CD4-positive, alpha-beta T cell treated with Interleukin-4 for 4 hours (primary cell): ENCODE data around the gene SMIM1.

ENCODE experiments used
- DNase-seq: peaks from one replicate; pipeline ENCODE4 v3.0.0-alpha.2; 2020

Gene SMIM1

DNA sequence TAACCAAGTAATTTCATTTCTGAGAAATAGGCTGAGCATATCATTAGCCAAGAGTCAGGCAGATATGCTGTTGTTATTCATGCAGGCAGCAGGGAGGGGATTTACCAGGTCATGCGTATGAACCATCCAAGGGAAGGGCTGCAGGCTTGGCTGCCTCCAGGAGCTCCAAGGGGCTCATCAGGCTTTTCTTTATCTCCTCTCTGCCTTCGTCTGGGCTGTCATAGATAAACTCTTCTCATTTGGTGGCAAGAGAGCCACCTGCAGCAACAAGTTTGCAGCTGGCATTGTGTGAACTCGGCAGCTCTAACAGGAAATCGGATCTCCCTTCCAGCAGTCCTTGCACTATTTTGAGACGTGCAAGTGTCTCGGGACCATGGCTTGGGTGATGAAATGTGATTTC, 12.8 kb upstream of the SMIM1 start:
- DNase-seq = no peak

DNA sequence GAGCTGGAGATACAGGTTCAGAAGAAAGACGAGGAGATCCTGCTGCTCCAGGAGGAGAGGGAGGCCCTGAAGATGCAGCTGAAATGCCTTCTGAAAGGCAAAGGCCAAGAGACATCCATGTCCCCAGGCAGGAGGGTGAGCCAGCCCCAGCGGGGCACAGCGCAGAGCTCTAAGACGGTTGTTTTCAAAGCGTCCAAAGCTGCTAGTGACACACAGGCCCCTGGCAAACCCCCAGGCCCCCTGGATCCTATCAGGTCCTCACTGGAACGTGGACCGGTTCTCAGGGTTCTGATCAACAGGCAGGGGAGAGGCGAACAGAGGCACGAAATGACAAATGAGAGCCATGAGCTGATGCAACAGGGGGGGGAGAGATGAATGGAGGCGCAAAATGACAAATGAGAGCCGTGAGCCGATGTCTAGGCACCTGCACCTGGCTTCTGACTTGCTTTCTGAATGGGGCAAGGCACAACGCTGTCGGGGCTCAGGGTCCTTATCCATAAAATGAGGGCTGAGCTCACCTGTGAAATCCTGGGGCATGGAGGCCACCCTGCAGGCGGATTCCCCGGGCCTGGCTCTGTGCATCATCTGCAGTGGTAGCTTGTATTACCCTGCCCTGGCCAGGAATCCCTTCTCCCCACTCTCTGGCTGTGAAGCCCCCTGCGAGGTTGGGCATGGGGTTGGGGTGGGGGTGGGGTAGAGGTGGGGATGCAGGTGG, 11.1 kb upstream of the SMIM1 start:
- no peak for DNase-seq

DNA sequence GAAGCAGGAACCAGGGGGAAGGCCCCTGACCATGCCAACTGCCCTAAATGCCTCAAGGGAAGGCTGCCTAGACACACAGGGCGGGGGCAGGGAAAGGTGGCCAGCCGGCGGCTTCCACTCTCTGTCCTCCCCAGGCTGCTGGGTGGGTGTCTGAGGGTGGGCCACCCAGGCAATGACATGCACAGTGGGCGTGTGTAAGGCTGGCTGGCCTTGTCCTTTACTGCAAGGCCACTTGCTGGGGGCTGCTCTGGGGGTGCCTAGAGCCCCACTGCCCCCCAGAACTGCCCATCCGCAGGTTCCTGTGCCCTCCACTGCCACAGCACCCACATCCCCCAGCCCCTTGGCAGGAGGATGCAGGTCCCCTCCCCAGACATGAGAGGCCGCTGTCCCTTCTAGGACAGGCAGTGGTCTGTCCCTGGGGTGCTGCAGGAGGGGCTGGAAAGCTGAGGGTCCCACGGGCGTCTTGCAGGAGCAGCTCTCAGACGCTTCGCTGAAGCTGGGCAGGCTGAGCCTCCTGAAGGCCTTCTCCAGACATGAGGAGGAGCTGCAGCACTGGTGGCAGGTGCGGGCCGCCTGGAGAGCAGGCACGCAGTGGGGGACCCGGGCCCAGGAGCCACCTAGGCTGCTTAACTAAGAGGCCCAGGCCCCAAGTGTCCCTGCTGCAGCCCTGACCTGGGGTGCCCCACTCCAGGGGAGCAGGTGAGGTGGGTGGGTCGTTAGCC, 10.2 kb upstream of the SMIM1 start:
- no peak for DNase-seq

DNA sequence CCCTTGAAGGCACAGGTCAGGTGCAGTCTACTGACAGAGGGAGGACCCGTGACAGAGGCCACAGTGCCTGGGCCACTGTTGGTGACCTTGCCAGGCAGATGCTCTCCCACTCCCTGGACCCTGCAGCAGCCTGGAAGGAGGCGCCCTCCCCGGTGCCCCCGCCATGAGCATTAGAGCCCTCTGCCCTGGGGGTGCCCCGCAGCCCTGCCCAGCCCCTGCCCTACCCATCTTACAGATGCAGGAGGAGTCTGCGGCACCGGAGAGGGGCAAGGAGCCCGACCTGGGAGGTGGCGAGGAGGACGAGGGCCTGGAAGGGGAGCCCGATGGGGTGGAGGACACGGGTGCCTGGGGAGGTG, 9.7 kb upstream of the SMIM1 start:
- no peak for DNase-seq

DNA sequence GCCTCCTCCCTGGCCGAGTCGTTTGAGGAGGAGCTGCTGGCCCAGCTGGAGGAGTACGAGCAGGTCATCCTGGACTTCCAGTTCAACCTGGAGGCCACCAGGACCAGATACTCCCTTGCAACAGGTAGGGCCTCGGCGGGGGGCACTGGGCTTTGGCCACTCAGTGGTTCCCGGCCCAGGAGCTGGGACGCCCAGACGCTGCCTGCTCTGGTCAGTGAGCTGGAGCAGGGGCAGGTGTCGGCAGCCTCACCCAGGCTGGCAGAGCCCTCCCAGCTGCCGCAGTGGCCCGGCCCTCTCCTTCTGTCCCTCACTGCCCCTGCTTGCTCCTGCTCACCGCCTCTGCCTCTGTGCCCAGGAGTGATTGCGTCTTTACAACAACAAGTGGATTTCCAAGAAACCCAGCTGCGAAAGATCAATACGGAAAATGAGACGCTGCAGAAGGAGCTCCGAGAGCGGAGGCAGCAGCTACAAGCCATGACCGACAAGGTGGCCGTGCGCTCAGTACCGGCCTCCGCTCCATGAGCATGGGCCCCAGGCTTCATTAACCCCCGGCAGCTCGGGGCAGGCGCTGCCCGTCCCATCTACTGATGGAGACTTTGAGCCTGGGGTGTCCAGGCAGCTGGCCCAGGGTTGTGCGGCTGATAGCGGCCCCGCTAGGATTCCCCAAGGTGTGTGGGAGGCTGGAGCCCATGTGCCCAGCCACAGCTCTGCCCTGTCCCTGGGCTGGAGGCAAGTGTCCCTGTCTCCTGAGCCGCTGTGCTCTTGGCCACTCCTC, 9.0 kb upstream of the SMIM1 start:
- DNase-seq = no peak

DNA sequence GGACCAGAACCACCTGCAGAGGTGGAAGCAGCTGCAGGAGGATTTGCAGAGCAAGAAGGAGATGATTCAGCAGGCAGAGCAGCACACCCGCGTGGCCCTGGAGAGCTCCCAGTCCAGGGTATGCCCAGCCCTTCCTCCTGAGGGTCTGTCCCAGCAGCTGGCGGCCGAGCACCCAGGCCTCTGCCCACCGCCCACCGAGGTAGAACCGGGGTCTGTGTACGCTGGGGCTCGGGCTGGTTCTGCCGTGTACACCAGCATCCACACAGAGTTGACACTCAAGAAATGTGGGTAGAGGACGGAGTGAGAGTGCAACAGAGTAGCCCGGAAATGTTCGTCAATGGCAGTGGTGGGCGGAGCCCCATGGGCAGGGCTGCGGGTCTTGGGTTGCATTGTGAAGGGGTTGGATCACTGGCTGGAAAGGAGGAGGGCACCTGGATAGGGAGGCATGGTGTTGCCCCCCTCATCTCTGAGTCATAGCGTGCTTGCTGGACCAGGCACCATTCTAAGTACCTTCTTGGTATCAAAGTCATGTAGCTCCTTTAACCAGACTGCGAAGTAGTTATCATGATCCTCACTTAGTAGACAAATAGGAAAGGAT, 5.1 kb upstream of the SMIM1 start:
- no peak for DNase-seq

DNA sequence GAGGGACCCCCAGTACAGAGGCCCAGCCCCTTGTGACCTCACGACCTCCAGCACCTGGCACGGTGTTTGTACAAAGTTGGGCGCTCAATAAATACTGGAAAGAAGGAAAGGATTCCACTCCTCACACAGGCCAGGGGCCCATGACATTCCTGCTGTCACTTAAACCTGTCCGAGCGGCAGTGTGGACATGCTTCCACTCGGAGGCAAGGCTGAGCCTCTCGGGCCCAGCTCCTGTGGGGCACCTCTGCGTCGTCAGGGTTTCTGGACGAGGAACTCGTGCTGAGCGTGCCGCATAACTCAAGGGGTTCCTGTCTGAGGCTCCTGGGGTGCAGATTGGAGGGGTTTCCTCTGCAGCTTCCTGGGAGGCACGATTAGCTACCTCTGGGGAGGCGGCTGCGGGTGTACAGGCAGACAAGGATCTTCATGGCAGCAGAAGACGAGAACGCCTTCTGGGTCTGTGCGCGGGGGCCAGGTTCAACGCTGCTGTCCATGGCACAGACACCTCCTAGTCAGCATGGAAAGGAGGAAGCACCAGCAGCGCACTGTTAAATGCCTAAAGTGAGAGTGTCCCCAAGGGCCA, 3.6 kb upstream of the SMIM1 start:
- DNase-seq = no peak

DNA sequence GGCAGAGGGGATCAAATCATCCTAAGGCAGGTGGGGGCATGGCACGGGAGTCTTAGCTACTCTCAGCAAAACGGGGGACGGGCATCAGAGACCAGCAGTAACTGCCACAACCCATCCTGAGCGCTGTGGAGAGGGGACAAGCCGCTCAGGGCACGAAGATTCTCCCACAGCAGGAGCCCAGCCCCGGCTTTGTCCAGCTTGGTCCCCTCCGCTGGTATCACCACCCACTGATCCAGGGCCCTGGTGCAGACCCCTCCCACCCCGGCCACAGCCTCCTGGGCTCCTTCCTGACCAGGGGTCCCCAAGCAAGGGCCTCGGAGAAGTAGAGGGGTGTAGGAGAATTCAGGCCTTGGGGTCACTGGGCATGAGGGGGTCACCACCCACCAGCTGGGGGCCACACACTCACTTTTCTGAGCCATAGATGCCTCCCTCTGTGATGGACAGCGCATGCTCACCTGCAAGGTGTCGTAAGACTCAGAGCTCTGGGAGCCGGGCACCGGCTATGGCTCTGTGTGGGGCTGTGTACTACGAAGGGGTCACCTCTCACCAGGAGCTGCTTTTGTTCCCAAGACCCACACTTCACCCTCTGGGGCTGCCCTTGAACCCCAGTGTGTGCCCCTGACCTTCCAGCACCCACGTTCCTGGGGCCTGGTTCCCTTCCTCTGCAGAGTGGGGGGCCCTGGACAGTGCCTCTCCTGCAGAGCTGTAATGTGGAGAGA, 2.3 kb upstream of the SMIM1 start:
- DNase-seq = no peak

DNA sequence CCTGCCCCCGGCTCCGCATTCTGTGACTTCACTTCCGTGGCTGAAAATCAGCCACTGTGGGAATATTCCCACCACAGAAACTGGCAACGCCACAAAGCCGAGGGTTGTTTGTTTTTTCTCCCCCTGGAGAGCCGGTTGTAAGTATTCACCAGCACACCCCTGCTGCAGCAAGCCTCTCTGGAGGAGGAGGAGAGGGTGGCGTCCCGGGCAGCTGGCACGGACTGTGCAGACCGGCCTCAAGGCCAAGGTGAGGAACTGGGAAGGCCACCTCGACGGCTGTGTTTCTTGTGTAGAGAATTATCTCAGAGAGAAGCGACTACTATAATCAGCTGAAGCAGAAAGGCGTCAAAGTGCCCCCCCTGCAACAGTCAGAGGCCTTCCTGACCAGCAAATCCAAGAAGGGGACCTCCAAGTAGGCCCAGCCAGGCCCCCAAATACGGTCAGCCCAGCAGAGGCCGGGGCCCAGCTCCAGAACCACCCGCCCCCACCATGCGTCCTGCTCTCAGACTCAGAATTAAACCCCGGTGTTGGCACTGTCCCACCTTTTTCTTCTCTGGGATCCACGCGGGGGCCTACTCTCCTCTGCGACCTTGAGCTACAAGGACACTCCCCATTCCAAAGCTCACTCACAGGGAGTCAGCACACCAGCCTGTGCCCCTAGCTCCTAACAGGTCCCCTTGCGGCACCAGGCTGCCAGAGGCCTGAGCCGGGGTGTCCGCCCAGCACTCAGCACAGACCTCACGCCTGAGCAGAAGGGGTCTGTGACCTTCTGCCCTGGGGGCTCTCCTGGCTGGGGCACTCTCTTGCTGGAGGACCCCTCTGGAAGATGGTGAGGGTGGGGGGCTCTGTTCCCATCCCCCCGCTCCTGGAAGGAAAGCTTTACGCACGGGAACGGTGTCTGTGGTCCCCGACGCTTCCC, 1.2 kb upstream of the SMIM1 start:
- no peak for DNase-seq

DNA sequence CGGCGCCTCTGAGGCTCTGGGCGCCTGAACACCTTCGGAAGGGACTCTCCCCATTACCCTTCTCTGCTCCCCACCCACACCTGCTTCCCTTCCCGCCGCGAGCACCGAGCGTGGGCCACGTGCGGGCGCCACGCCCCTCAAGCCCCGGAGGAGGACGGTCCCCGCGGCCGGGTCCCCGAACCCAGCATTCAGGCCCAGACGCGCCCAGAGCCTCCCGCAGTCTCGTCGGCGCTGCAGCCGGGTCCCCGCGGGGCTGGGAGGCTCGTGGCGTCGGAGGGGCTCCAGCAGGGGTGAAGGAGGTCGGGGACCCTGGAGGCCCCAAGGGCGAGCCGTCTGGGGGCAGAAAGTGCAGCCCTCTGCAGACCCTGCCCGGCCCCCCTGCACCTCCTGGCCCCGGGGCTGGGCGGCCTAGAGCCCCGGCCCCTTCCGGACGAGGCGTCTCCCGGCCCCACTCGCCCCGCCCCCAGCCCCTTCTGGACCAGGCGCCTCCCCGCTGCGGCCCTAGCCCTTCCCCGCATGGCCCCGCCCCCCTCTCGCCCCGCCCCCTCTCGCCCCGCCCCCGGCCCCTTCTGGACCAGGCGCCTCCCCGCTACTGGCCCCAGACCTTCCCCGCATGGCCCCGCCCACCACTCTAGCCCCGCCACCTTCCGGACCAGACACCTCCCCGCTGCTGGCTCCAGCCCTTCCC, 378 bp upstream of the SMIM1 start:
- peak; percentile 87 for DNase-seq

DNA sequence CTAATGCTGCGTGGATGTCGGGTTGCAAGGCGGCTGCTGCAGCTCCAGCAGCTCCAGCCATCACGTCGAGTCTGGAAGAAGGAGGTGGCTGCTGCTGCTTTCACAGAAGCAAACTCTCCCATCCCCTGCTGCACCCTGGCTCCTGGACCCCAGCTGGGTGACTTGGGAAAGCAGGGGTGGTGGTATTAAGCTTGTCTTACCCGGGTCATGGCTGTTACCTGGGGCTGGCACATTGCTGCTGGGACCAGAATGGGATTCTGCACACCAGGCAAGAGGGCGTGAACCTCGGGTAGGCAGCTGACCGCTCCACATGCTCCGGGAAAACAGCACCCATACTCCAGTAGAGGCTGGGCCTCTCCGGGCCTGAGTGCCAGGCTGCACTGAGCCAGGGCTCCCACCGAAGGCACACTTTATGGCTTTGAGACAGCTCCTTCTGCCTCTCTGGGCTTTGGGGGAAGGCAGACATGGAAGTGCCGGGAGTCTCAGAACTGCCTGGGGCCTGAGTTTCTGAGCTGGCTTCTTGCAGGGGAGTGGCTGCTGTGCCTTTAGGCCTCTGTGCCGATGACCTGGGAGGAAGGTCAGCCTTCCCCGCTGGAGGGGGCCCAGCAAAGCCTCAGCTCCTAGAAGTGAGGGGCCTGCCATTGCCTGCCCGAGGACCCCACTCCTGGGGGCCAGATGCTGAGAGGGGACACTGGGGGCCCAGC, 1.2 kb downstream of the SMIM1 start:
- no peak for DNase-seq

DNA sequence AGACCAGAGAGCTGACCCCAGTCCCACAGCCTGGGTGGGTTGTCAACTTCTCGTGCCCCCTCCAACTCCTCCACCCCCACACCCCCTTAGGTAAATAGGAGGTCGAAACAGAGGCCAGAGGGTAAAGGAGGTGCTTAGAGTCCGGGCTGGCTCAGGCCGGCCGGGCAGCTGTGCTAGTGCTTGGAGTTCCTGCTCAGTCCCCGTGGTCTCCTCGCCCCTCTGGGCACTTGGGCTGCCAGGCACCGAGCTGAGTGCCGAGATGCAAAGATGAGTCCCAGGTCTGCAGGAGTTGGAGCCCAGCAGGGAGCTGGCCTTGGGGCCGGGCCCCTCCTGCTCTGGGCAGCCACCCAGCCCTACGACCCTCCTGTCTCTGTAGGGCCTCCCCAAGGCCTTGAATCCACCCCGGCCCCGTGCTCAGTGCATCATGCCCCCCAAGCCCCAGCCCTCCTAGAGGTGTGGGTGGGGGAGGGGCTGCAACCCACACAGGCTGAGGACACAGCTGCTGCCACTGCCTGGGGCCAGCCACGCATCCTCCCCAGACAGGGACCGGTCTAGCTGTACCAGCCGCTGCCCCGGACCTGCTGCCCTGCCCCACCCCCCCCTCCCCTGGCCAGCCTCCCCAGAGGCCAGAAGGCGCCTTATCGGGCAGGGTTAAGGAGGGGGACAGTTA, 1.9 kb downstream of the SMIM1 start:
- no peak for DNase-seq

DNA sequence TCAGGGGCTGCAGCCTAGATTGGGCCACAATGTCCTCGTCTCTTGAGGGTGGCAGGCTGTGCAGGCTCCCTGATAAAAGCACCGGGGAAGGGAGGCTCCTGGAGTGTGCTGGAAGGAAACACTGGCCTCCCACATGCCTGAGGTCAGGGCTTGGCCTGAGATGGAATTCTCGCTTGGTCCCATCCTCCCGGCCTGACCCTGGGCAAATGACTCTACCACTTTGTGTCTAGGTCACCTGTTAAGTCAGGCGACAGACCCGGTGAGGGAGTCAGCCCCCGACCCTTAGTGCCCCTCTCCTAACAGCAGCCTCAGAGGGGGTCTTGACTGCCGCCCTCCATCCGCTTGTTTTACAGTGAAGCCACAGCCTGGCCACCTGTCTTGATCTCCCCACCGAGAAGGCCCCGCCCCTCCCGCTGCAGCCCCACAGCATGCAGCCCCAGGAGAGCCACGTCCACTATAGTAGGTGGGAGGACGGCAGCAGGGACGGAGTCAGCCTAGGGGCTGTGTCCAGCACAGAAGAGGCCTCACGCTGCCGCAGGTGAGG, 2.5 kb downstream of the SMIM1 start:
- no peak for DNase-seq

DNA sequence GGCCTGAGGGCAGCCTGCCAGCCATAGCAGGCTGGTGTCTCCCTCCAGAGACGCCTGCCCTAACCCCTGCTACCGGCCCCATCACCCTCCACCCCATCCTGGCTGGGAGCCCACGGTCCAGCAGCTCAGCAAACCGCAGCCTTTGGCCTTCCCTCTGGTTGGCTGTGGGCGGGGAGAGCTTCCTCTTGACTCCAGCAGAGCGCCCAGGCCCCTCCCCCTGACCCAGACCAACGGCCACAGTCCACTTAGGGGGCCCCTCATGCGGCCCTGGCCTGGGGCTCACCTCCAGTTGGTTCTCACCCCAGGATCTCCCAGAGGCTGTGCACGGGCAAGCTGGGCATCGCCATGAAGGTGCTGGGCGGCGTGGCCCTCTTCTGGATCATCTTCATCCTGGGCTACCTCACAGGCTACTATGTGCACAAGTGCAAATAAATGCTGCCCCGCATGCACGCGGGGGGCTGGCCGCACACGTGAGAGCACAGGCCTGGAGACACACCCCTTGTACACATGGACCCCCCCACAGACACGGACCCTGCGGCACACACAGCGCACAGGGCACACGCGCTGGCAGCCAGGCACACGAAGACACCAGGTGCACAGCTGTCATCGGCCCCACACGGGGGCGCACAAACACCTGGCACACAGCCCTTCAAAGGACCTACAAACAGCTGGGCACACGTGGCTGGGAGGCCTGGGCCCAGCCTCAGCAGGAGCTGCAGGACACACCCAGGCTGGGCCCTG, 3.1 kb downstream of the SMIM1 start:
- peak; percentile 35 for DNase-seq

DNA sequence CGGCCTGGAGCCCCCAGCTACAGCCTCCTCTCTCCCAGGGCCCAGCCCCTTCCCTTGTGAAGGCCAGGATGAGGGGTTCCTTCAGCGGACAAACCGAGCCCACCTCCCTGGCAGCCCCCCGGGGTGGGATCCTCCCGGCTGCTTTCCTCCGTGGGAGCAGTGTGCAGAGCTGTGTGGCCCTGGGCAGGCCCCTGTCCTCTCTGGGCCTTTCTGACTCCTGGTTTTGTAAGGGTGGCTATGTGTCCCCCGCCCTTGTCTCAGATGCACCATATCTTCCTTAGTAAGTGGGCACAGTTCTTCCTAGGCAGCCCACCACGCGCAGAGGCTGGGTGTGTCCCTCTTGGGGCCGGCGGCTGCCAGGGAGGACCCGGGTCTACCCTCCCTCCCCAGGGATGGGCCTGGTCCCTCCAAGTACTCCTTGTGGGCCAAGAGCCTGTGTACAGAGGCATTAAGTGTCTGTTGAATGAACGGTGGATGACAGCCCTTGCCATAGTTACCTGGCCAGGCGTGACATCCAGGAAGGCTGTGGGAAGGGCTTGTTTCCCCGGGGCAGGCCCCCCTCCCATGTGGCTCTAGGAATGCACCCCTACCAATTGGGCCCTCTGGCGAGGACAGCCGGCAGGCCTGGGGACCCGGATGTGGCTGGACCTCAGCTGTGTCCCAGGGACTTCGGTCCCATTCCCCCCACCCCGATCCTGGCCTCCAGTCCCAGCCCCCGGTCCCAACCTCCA, 3.8 kb downstream of the SMIM1 start:
- DNase-seq = no peak

DNA sequence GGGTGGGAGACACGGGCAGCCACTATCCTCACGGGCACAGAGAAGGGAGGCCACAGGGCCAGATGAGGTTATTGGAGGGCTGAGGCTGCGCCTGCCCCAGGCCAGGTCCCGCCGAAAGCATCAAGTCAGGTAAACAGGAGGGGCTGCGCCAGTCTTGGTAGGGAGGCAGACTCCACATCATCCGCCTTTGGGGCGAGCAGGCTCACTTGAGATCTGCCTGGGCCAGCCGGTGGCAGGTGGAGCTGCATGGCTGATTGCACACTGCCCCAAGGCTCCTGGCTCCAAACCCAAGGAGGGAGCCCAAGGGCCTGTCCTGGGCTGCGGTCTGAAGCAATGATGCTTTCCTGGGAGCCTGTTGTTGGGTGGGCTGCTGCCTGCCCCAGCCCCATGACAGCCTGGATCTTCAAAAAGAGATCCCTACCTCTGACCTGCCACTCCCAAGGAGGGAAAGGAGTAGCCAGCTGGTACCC, 4.6 kb downstream of the SMIM1 start:
- DNase-seq = no peak
